HepG2 (cell line): ENCODE results near the gene NOTUM. TPM values are rescaled to one million over a fixed set of nuclear protein-coding genes. Genes with fewer than 3 reads are reported as not detected.

ENCODE experiments used
- BCL6 ChIP-seq: IDR thresholded peaks from 2 replicates; pipeline ENCODE4 v1.6.1; 2016; ENCODE audit warnings: missing genetic modification reagents, missing compliant biosample characterization
- CENPT ChIP-seq: sonication (generic); formaldehyde crosslinking; IDR thresholded peaks from 2 replicates; pipeline ENCODE4 v1.8.0; 2022; ENCODE audit warnings: low read depth, mild to moderate bottlenecking, moderate library complexity, missing genetic modification reagents
- CREM ChIP-seq, 2 experiments: sonication (generic) in 1 of 2; formaldehyde crosslinking in 1 of 2; IDR thresholded peaks; 2 replicates each; pipeline versions ENCODE4 v1.4.0 to v1.6.1; 2016 to 2020; ENCODE audit warnings: antibody characterized with exemption in 1 of 2, mild to moderate bottlenecking in 1 of 2, missing genetic modification reagents in 1 of 2
- FOXJ3 ChIP-seq: sonication (generic); formaldehyde crosslinking; IDR thresholded peaks from 2 replicates; pipeline ENCODE4 v1.4.0; 2020; ENCODE audit warnings: missing genetic modification reagents, mild to moderate bottlenecking, borderline replicate concordance
- IRF2 ChIP-seq: IDR thresholded peaks from 2 replicates; pipeline ENCODE4 v1.6.1; 2018; ENCODE audit warnings: missing genetic modification reagents, missing compliant biosample characterization
- KDM4B ChIP-seq: sonication (generic); formaldehyde crosslinking; IDR thresholded peaks from 2 replicates; pipeline ENCODE4 v1.4.0; 2020; ENCODE audit warnings: missing genetic modification reagents
- KLF6 ChIP-seq: IDR thresholded peaks from 2 replicates; pipeline ENCODE4 v1.8.0; 2016; ENCODE audit warnings: missing biosample characterization, missing genetic modification reagents
- KMT2B ChIP-seq: IDR thresholded peaks from 2 replicates; pipeline ENCODE4 v1.6.1; 2016; ENCODE audit warnings: missing genetic modification reagents, missing compliant biosample characterization
- LCORL ChIP-seq, 2 experiments: fragments of 450-650 bp in 1 of 2; sonication (generic) in 1 of 2; formaldehyde crosslinking in 1 of 2; IDR thresholded peaks; 2 replicates each; pipeline versions ENCODE4 v1.5.0 to v1.6.1; 2017 to 2020; ENCODE audit warnings: antibody characterized with exemption in 1 of 2, missing genetic modification reagents in 1 of 2
- NAIF1 ChIP-seq: sonication (generic); formaldehyde crosslinking; IDR thresholded peaks from 2 replicates; pipeline ENCODE4 v1.5.0; 2020; ENCODE audit warnings: mild to moderate bottlenecking, missing genetic modification reagents, borderline replicate concordance
- NFKBIZ ChIP-seq: IDR thresholded peaks from 2 replicates; pipeline ENCODE4 v1.6.1; 2018; ENCODE audit warnings: missing genetic modification reagents, missing compliant biosample characterization
- NR1H2 ChIP-seq: sonication (generic); formaldehyde crosslinking; IDR thresholded peaks from 2 replicates; pipeline ENCODE4 v1.8.1; 2022; ENCODE audit warnings: low read depth, missing genetic modification reagents, borderline replicate concordance
- PAWR ChIP-seq: sonication (generic); formaldehyde crosslinking; IDR thresholded peaks from 2 replicates; pipeline ENCODE4 v1.4.0; 2020; ENCODE audit warnings: missing genetic modification reagents, mild to moderate bottlenecking, borderline replicate concordance
- RARG ChIP-seq: sonication (generic); formaldehyde crosslinking; IDR thresholded peaks from 2 replicates; pipeline ENCODE4 v1.4.0; 2020; ENCODE audit warnings: low read depth, mild to moderate bottlenecking, missing genetic modification reagents
- REXO4 ChIP-seq: sonication (generic); formaldehyde crosslinking; IDR thresholded peaks from 2 replicates; pipeline ENCODE4 v1.8.0; 2022; ENCODE audit warnings: missing genetic modification reagents, mild to moderate bottlenecking, borderline replicate concordance
- TBL1XR1 ChIP-seq: fragments of 150-350 bp; IDR thresholded peaks from 2 replicates; pipeline ENCODE4 v1.6.1; 2014; ENCODE audit warnings: borderline replicate concordance, low read length; ENCODE audit not compliant: partially characterized antibody
- ZBTB46 ChIP-seq: sonication (generic); formaldehyde crosslinking; IDR thresholded peaks from 2 replicates; pipeline ENCODE4 v1.4.0; 2020; ENCODE audit warnings: mild to moderate bottlenecking, missing genetic modification reagents, borderline replicate concordance
- ZBTB8A ChIP-seq: sonication (generic); formaldehyde crosslinking; IDR thresholded peaks from 2 replicates; pipeline ENCODE4 v1.4.0; 2020; ENCODE audit warnings: mild to moderate bottlenecking, low read depth, missing genetic modification reagents, borderline replicate concordance
- ZFAT ChIP-seq: sonication (generic); formaldehyde crosslinking; conservative IDR thresholded peaks from 2 replicates; pipeline ENCODE4 v1.8.1; 2023; ENCODE audit warnings: missing genetic modification reagents, inconsistent platforms
- ZGPAT ChIP-seq: IDR thresholded peaks from 2 replicates; pipeline ENCODE4 v1.6.1; 2016; ENCODE audit warnings: mild to moderate bottlenecking
- ZNF101 ChIP-seq: sonication (generic); formaldehyde crosslinking; IDR thresholded peaks from 2 replicates; pipeline ENCODE4 v1.4.0; 2020; ENCODE audit warnings: mild to moderate bottlenecking, low read depth, missing genetic modification reagents, borderline replicate concordance
- ZNF138 ChIP-seq: sonication (generic); formaldehyde crosslinking; IDR thresholded peaks from 2 replicates; pipeline ENCODE4 v1.5.0; 2020; ENCODE audit warnings: mild to moderate bottlenecking, low read depth, missing genetic modification reagents
- ZNF3 ChIP-seq: IDR thresholded peaks from 2 replicates; pipeline ENCODE4 v1.7.0; 2017; ENCODE audit warnings: inconsistent platforms
- ZNF326 ChIP-seq: sonication (generic); formaldehyde crosslinking; IDR thresholded peaks from 2 replicates; pipeline ENCODE4 v1.4.0; 2020; ENCODE audit warnings: missing genetic modification reagents, borderline replicate concordance
- ZNF678 ChIP-seq: sonication (generic); formaldehyde crosslinking; IDR thresholded peaks from 2 replicates; pipeline ENCODE4 v1.4.0; 2020; ENCODE audit warnings: mild to moderate bottlenecking, missing genetic modification reagents
- ZNF772 ChIP-seq: sonication (generic); formaldehyde crosslinking; IDR thresholded peaks from 2 replicates; pipeline ENCODE4 v1.5.0; 2020; ENCODE audit warnings: mild to moderate bottlenecking, missing genetic modification reagents
- ZSCAN20 ChIP-seq: sonication (generic); formaldehyde crosslinking; IDR thresholded peaks from 2 replicates; pipeline ENCODE4 v1.4.0; 2020; ENCODE audit warnings: missing genetic modification reagents, mild to moderate bottlenecking, borderline replicate concordance
- polyA plus RNA-seq, 8 experiments: library from polyadenylated mRNA; depleted of rRNA in 3 of 8; stranded (reverse) in 7 of 8; unstranded in 1 of 8; fragments of >200 nt; fragmentation: Illumina TruSeq in 4 of 8; extraction: Trizol in 4 of 8; gene quantifications; 2 replicates each; pipeline versions ENCODE4 v1.2.1 to v1.2.3, GENCODE V29; 2011 to 2016; ENCODE audit warnings: low read depth in 4 of 8, missing spikeins in 1 of 8, mixed read lengths in 1 of 8; ENCODE audit not compliant: insufficient read depth in 1 of 8
- total RNA-seq, 5 experiments: library from RNA; depleted of rRNA; stranded (reverse); fragments of >200 nt; fragmentation: Illumina TruSeq; extraction: Trizol; gene quantifications; 2 replicates each; pipeline ENCODE4 v1.2.3, GENCODE V29; 2016; ENCODE audit warnings: low read depth in 1 of 5

NOTUM gene
- total and polyA plus RNA-seq, 2 of the 13 experiments (the other 11 are each of a cell fraction or from before 2014, with no cell fraction given): 150 to 160 TPM

- TF ChIP-seq TBL1XR1 (no peak), ZNF772 (CRISPR knock-in tag) (peak; percentile 99), ZNF138 (CRISPR knock-in tag) (peak; percentile 93), ZNF101 (CRISPR knock-in tag) (peak; percentile 95), FOXJ3 (peak; percentile 74; the same call in 1 of the 2 replicates), ZNF326 (CRISPR knock-in tag) (peak; percentile 97), NFKBIZ (CRISPR knock-in tag) (peak; percentile 60), PAWR (CRISPR knock-in tag) (no peak; the same call in 1 of the 2 replicates), ZSCAN20 (CRISPR knock-in tag) (no peak), KMT2B (no peak), ZBTB8A (CRISPR knock-in tag) (peak; percentile 71), NR1H2 (peak; percentile 95), ZNF3 (CRISPR knock-in tag) (peak; percentile 53; the same call in 1 of the 2 replicates), REXO4 (peak; percentile 93), CREM (IDR thresholded peaks at IDR 0.05) (peak; percentile 66), CREM (CRISPR knock-in tag; IDR thresholded peaks at IDR 0.05) (0 out of 2 replicates have a peak, but pooled peaks have one; percentile 5), ZNF678 (CRISPR knock-in tag) (peak; percentile 98), LCORL (IDR thresholded peaks at IDR 0.05) (no peak), LCORL (CRISPR knock-in tag; IDR thresholded peaks at IDR 0.05) (peak; percentile 90), ZBTB46 (CRISPR knock-in tag) (no peak; the same call in 1 of the 2 replicates), RARG (CRISPR knock-in tag) (no peak), ZFAT (CRISPR knock-in tag) (peak; percentile 68), CENPT (CRISPR knock-in tag) (peak; percentile 98), NAIF1 (peak; percentile 89), BCL6 (CRISPR knock-in tag) (peak; percentile 83), IRF2 (peak; percentile 90), KLF6 (peak; percentile 98), ZGPAT (CRISPR knock-in tag) (peak; percentile 50), KDM4B (CRISPR knock-in tag) (peak; percentile 83; the same call in 1 of the 2 replicates)
Observed at GRCh38 chr17:81992306-81993102, 31.5 kb upstream of the NOTUM start (continued).
